GM10248 (cell line): ENCODE results near the gene PLEKHM3.
A peak's percentile ranks its signal among the peaks of the same experiment; 100 is the strongest.

ENCODE experiments used
- CTCF ChIA-PET: fragments of 300-600 bp; sonication (Branson Sonifier 250); formaldehyde crosslinking; extraction: SDS; loops from one replicate; lab custom pipeline; 2021; ENCODE audit warnings: antibody characterized with exemption; lab: Yijun Ruan, JAX
- POLR2A ChIA-PET: fragments of 350-650 bp; sonication (Branson Sonifier 250); formaldehyde crosslinking; extraction: SDS; loops from one replicate; lab custom pipeline; 2020; ENCODE audit warnings: antibody characterized with exemption; lab: Yijun Ruan, JAX
- DNase-seq: peaks from one replicate; pipeline ENCODE4 v3.0.0; 2012; ENCODE audit errors: extremely low spot score
- CTCF ChIP-seq: IDR thresholded peaks from 2 replicates; pipeline ENCODE4 v1.5.1; 2012; ENCODE audit warnings: mild to moderate bottlenecking, low read depth; ENCODE audit errors: extremely low read depth, missing control alignments, control extremely low read depth

The PLEKHM3 gene

GRCh38 chr2:208049006-208049405 is 23.7 kb upstream of the PLEKHM3 start:
- CTCF ChIA-PET = interaction anchor here (2.0 to 2.2 kb wide), 2 partner anchors 8 to 303 kb away, joined by 6 to 11 read pairs; no protein-coding TSS in a partner anchor
- no peak for TF ChIP-seq CTCF
- DNase-seq = no peak
- POLR2A ChIA-PET = no interaction called here

GRCh38 chr2:208047840-208048239 is 22.5 kb upstream of the PLEKHM3 start:
- POLR2A ChIA-PET = no interaction called here
- no peak for DNase-seq
- TF ChIP-seq CTCF = no peak
- CTCF ChIA-PET = interaction anchor here (1.2 to 2.2 kb wide), 2 partner anchors 9 to 302 kb away, joined by 3 to 11 read pairs; no protein-coding TSS in a partner anchor

- no peak for DNase-seq
- TF ChIP-seq CTCF = no peak
- POLR2A ChIA-PET = no interaction called here
- CTCF ChIA-PET = interaction anchor here (1.2 kb wide), 1 partner anchor 10 kb away, joined by 3 read pairs; no protein-coding TSS in a partner anchor
Observed at GRCh38 chr2:208046686-208047085, 21.4 kb upstream of the PLEKHM3 start.

GRCh38 chr2:208042450-208042849 is 17.1 kb upstream of the PLEKHM3 start:
- ChIA-PET CTCF (interaction anchor here (0.7 to 5.4 kb wide), 5 partner anchors 11 to 296 kb away, joined by 3 to 153 read pairs (median 5); no protein-coding TSS in a partner anchor), POLR2A (no interaction called here)
- no peak for DNase-seq
- no peak for TF ChIP-seq CTCF

- no peak for TF ChIP-seq CTCF
- no peak for DNase-seq
- CTCF ChIA-PET = interaction anchor here (0.7 to 5.4 kb wide), 7 partner anchors 11 to 304 kb away, joined by 3 to 153 read pairs (median 5); no protein-coding TSS in a partner anchor
- POLR2A ChIA-PET = no interaction called here
Observed at GRCh38 chr2:208042041-208042440, 16.7 kb upstream of the PLEKHM3 start.

- ChIA-PET CTCF (interaction anchor here (0.6 to 5.4 kb wide), 59 partner anchors 9 to 1346 kb away, joined by 3 to 153 read pairs (median 4); partner anchors contain the start of genes CCNYL1 and PLEKHM3), POLR2A (no interaction called here)
Observed at GRCh38 chr2:208040199-208041171, 15.2 kb upstream of the PLEKHM3 start.

More at GRCh38 chr2:208040199-208041171, 15.2 kb upstream of the PLEKHM3 start:
- peak; percentile 62 for DNase-seq
- TF ChIP-seq CTCF = peak; percentile 75
